C4-2B (cell line): ENCODE measurements around the gene SYN1.

Source experiments
- CTCF ChIP-seq: fragments of 450-650 bp; conservative IDR thresholded peaks from 2 replicates; pipeline ENCODE4 v1.5.1; 2017; ENCODE audit warnings: mild to moderate bottlenecking
- ZFX ChIP-seq: fragments of 450-650 bp; IDR thresholded peaks from 2 replicates; pipeline ENCODE4 v1.6.1; 2017

- TF ChIP-seq CTCF, result 0 out of 2 replicates have a peak, but pooled peaks have one; percentile 3
- no peak for TF ChIP-seq ZFX
These were observed 24.3 kb upstream of the SYN1 start for GRCh38 chrX:47643926-47644325.
